ENCODE results near the gene UBE2E3. TPM values are rescaled to one million over a fixed set of nuclear protein-coding genes. Genes with fewer than 3 reads are reported as not detected.

UBE2E3 gene
- total and polyA plus RNA-seq, 4 donors: 21.3 to 51.5 (median 32.0) TPM

- TF ChIP-seq RAD21 (IDR thresholded peaks at IDR 0.05) (no peak), NR2F2 (IDR thresholded peaks at IDR 0.05) (no peak), FOXA2 (IDR thresholded peaks at IDR 0.05) (no peak), MAX (IDR thresholded peaks at IDR 0.05) (no peak), CTCF (IDR thresholded peaks at IDR 0.05; ENCODE audit: low read depth, low read length, missing input control) (no peak), EGR1 (IDR thresholded peaks at IDR 0.05; ENCODE audit: low read depth in 2 of 2) (no peak), RXRA (IDR thresholded peaks at IDR 0.05) (no peak), TAF1 (conservative IDR thresholded peaks at IDR 0.05) (no peak), JUND (IDR thresholded peaks at IDR 0.05) (no peak), GABPA (IDR thresholded peaks at IDR 0.05 in 1 of 2, conservative IDR thresholded peaks at IDR 0.05 in 1 of 2) (no peak), ZBTB33 (IDR thresholded peaks at IDR 0.05) (no peak), HNF4A (conservative IDR thresholded peaks at IDR 0.05) (no peak), HNF4G (IDR thresholded peaks at IDR 0.05) (no peak), ATF3 (IDR thresholded peaks at IDR 0.05) (no peak), YY1 (IDR thresholded peaks at IDR 0.05) (no peak), SP1 (IDR thresholded peaks at IDR 0.05) (no peak), REST (IDR thresholded peaks at IDR 0.05) (no peak), FOXA1 (IDR thresholded peaks at IDR 0.05) (no peak)
- H3K9ac ChIP-seq (ENCODE audit: low read depth in 1 of 2, low read length in 2 of 2): no peak overlapping the region
- 81% methylated on average over 1 of the region's 1 CpG for WGBS
Observed at GRCh38 chr2:180959787-180960186, 20.6 kb upstream of the UBE2E3 start.

More at GRCh38 chr2:180959787-180960186, 20.6 kb upstream of the UBE2E3 start:
- H3K4me1 ChIP-seq (ENCODE audit: control insufficient read depth in 4 of 4, insufficient read depth in 4 of 4, low read length in 3 of 4): no peaks in the 10 kb centered on the region
- no peak overlapping the region for H3K27ac ChIP-seq (ENCODE audit: low read depth in 1 of 2, low read length in 2 of 2)
- no peak overlapping the region for H3K4me3 ChIP-seq (ENCODE audit: low read depth in 1 of 3, low read length in 3 of 3)
- no peaks in the 10 kb centered on the region for H3K36me3 ChIP-seq (ENCODE audit: control insufficient read depth in 4 of 4, insufficient read depth in 3 of 4, low read depth in 1 of 4, low read length in 3 of 4)
- no peak for DNase-seq (ENCODE audit: low spot score)
- H3K9me3 ChIP-seq (ENCODE audit: control insufficient read depth in 4 of 4, low read length in 3 of 4): no peaks in the 10 kb centered on the region
- H3K27me3 ChIP-seq (ENCODE audit: control insufficient read depth in 4 of 4, insufficient read depth in 4 of 4, low read length in 3 of 4): peaks cover 0 to 3% (median 0%) of the 10 kb centered on the region in 4 donors

Measured in liver (tissue), 9 donors.